Keratinocyte (primary cell): ENCODE measurements around the gene STX8.

ENCODE experiments used
- EZH2 ChIP-seq: IDR thresholded peaks from one replicate; pipeline ENCODE4 v1.6.1; 2012; ENCODE audit warnings: inconsistent platforms, mild to moderate bottlenecking, low read length, moderate library complexity
- TF ChIP-seq, protein P1 (sequence below), 3 experiments: IDR thresholded peaks in 1 of 3; conservative IDR thresholded peaks in 1 of 3; optimal IDR thresholded peaks in 1 of 3; 2 replicates in 2 of 3; 3 replicates in 1 of 3; pipeline versions ENCODE3 to v1.5.1; 2011; ENCODE audit warnings: low read length in 3 of 3, mild to moderate bottlenecking in 3 of 3, moderate library complexity in 2 of 3, control low read depth in 1 of 3, inconsistent platforms in 1 of 3; ENCODE audit not compliant: insufficient read depth in 2 of 3; ENCODE audit errors: extremely low read depth in 1 of 3

DNA sequence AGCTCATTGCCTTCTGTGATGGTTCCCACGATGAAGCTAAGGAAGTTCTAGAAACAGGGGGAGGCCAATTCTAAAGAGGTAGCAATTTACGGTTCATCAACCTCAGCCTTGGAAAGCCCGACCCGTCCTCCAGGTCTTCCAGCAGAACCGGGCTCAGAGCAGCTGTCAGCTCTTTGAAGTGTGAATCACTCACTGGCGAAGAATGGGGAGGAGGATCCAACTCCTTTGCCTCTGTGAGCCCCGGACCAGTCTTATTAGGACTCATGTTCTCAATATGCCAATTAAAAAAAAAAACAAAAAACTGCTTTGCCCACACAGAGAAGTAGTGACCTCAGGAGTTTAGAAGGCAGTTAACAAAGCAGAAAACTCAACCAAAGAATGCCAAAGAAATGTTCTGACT, 31.4 kb downstream of the STX8 start:
- TF ChIP-seq, protein P1, sequence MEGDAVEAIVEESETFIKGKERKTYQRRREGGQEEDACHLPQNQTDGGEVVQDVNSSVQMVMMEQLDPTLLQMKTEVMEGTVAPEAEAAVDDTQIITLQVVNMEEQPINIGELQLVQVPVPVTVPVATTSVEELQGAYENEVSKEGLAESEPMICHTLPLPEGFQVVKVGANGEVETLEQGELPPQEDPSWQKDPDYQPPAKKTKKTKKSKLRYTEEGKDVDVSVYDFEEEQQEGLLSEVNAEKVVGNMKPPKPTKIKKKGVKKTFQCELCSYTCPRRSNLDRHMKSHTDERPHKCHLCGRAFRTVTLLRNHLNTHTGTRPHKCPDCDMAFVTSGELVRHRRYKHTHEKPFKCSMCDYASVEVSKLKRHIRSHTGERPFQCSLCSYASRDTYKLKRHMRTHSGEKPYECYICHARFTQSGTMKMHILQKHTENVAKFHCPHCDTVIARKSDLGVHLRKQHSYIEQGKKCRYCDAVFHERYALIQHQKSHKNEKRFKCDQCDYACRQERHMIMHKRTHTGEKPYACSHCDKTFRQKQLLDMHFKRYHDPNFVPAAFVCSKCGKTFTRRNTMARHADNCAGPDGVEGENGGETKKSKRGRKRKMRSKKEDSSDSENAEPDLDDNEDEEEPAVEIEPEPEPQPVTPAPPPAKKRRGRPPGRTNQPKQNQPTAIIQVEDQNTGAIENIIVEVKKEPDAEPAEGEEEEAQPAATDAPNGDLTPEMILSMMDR (optimal IDR thresholded peaks at IDR 0.05 in 1 of 3, IDR thresholded peaks at IDR 0.05 in 1 of 3, conservative IDR thresholded peaks at IDR 0.05 in 1 of 3; ENCODE audit: extremely low read depth in 1 of 3, insufficient read depth in 2 of 3, low read length in 3 of 3): no peak
- no peak for TF ChIP-seq EZH2
